DOHH2 (cell line): ENCODE data around the gene FXR2.

ENCODE experiments used
- H3F3A ChIP-seq: fragments of 200-600 bp; sonication (generic), shearing (Covaris generic); 2 replicates; pipeline ENCODE4 v1.6.0; 2016; ENCODE audit warnings: antibody characterized with exemption, mild to moderate bottlenecking; ENCODE audit not compliant: control insufficient read depth, insufficient read depth
- H3K27ac ChIP-seq: fragments of 200-600 bp; sonication (generic); 2 replicates; pipeline ENCODE4 v1.5.1; 2014; ENCODE audit warnings: low read depth, mild to moderate bottlenecking, low read length, moderate library complexity
- H3K27me3 ChIP-seq: fragments of 200-600 bp; sonication (generic); 2 replicates; pipeline ENCODE4 v1.6.1; 2014; ENCODE audit warnings: mild to moderate bottlenecking, low read length, mixed read lengths; ENCODE audit not compliant: control insufficient read depth
- H3K36me3 ChIP-seq: fragments of 200-600 bp; sonication (generic); 2 replicates; pipeline ENCODE4 v1.6.1; 2014; ENCODE audit warnings: mild to moderate bottlenecking, low read length, moderate library complexity, mixed read lengths; ENCODE audit not compliant: control insufficient read depth
- H3K4me1 ChIP-seq: fragments of 200-600 bp; sonication (generic); 2 replicates; pipeline ENCODE4 v1.6.1; 2014; ENCODE audit warnings: mild to moderate bottlenecking, low read length, mixed read lengths; ENCODE audit not compliant: control insufficient read depth
- H3K4me2 ChIP-seq: fragments of 200-600 bp; sonication (generic); 2 replicates; pipeline ENCODE4 v1.6.0; 2014; ENCODE audit warnings: mild to moderate bottlenecking, low read length, moderate library complexity
- H3K4me3 ChIP-seq: fragments of 200-600 bp; sonication (generic); 2 replicates; pipeline ENCODE4 v1.5.1; 2014; ENCODE audit warnings: mild to moderate bottlenecking, low read length, mixed read lengths
- H3K79me2 ChIP-seq: fragments of 200-600 bp; sonication (generic); 2 replicates; pipeline ENCODE4 v1.6.1; 2014; ENCODE audit warnings: mild to moderate bottlenecking, low read length, mixed read lengths; ENCODE audit not compliant: control insufficient read depth
- H3K9me2 ChIP-seq: fragments of 200-600 bp; sonication (generic); replicated peaks from 2 replicates; pipeline ENCODE4 v1.6.1; 2014; ENCODE audit warnings: mild to moderate bottlenecking, low read length, mixed read lengths; ENCODE audit not compliant: control insufficient read depth
- H3K9me3 ChIP-seq: fragments of 200-600 bp; sonication (generic); 2 replicates; pipeline ENCODE4 v1.6.1; 2014; ENCODE audit warnings: antibody characterized with exemption, low read length, mixed read lengths; ENCODE audit not compliant: control insufficient read depth, insufficient read depth
- H4K20me1 ChIP-seq: fragments of 200-600 bp; sonication (generic); 2 replicates; pipeline ENCODE4 v1.6.0; 2014; ENCODE audit warnings: low read depth, mild to moderate bottlenecking, antibody characterized with exemption, low read length, moderate library complexity; ENCODE audit not compliant: control insufficient read depth, insufficient read depth
- CTCF ChIP-seq: fragments of 200-600 bp; sonication (generic); IDR thresholded peaks from one replicate; pipeline ENCODE4 v1.5.1; 2014; ENCODE audit warnings: antibody characterized with exemption, mild to moderate bottlenecking, low read depth, low read length; ENCODE audit not compliant: poor library complexity, severe bottlenecking
- EZH2phosphoT487 ChIP-seq: fragments of 200-600 bp; sonication (generic); IDR thresholded peaks from 2 replicates; pipeline ENCODE4 v1.6.1; 2017; ENCODE audit warnings: borderline replicate concordance, mild to moderate bottlenecking, antibody characterized with exemption, low read length, moderate library complexity, mixed read lengths

FXR2 gene

GRCh38 chr17:7654832-7655540 lies 40.3 kb upstream of the FXR2 start:
- H3K79me2 ChIP-seq: no peaks in the 10 kb centered on the region
- H3K36me3 ChIP-seq: no peaks in the 10 kb centered on the region
- H3K27ac ChIP-seq: no peak overlapping the region
- H3K4me3 ChIP-seq: no peak overlapping the region
- no peaks in the 10 kb centered on the region for H3K9me3 ChIP-seq
- H3F3A ChIP-seq: no peaks in the 10 kb centered on the region
- no peak for TF ChIP-seq EZH2phosphoT487
- TF ChIP-seq CTCF: no peak
- no peaks in the 10 kb centered on the region for H3K9me2 ChIP-seq
- H3K27me3 ChIP-seq: peaks cover 55% of the 10 kb centered on the region
- H3K4me2 ChIP-seq: no peak overlapping the region
- no peaks in the 10 kb centered on the region for H4K20me1 ChIP-seq
- H3K4me1 ChIP-seq: peaks cover 14% of the 10 kb centered on the region

- H3K9me3 ChIP-seq: no peaks in the 10 kb centered on the region
- peaks cover 60% of the 10 kb centered on the region for H3K27me3 ChIP-seq
- H3F3A ChIP-seq: no peaks in the 10 kb centered on the region
- H4K20me1 ChIP-seq: no peaks in the 10 kb centered on the region
- no peak overlapping the region for H3K4me3 ChIP-seq
- no peaks in the 10 kb centered on the region for H3K79me2 ChIP-seq
- no peaks in the 10 kb centered on the region for H3K9me2 ChIP-seq
- TF ChIP-seq EZH2phosphoT487 (no peak), CTCF (no peak)
- no peak overlapping the region for H3K27ac ChIP-seq
- no peak overlapping the region for H3K4me2 ChIP-seq
- H3K4me1 ChIP-seq: peaks cover 15% of the 10 kb centered on the region
- H3K36me3 ChIP-seq: no peaks in the 10 kb centered on the region
Measured at GRCh38 chr17:7652388-7653356, 38.0 kb upstream of the FXR2 start.

GRCh38 chr17:7651665-7652387 lies 37.1 kb upstream of the FXR2 start:
- Histone ChIP-seq H3K27me3 (peaks cover 60% of the 10 kb centered on the region), H3K36me3 (no peaks in the 10 kb centered on the region), H3F3A (no peaks in the 10 kb centered on the region), H4K20me1 (no peaks in the 10 kb centered on the region), H3K9me2 (no peaks in the 10 kb centered on the region), H3K79me2 (no peaks in the 10 kb centered on the region), H3K4me2 (no peak overlapping the region), H3K27ac (no peak overlapping the region), H3K4me3 (no peak overlapping the region), H3K4me1 (peaks cover 15% of the 10 kb centered on the region), H3K9me3 (no peaks in the 10 kb centered on the region)
- TF ChIP-seq CTCF (no peak), EZH2phosphoT487 (no peak)
